Measurements from ENCODE around the gene ERCC6. TPM values are rescaled to one million over a fixed set of nuclear protein-coding genes. Genes with fewer than 3 reads are reported as not detected.

The ERCC6 gene
- total RNA-seq, 1 donor from 2014 or later: 46.2 TPM

GRCh38 chr10:49577182-49577925, 38.4 kb upstream of the ERCC6 start:
- ChIA-PET POLR2A (no interaction called here), CTCF (interaction anchor here (1.3 kb wide), 1 partner anchor 16 kb away, joined by 4 read pairs; no protein-coding TSS in a partner anchor)
- no peaks in the 10 kb centered on the region for H3K9me3 Mint-ChIP-seq
- no peaks in the 10 kb centered on the region for H3K4me1 Mint-ChIP-seq
- no peak for TF ChIP-seq CTCF (IDR thresholded peaks at IDR 0.05)
- no peak overlapping the region for H3K27ac Mint-ChIP-seq
- ATAC-seq (ENCODE audit: low read depth): no peak
- H3K27me3 Mint-ChIP-seq: peaks cover 14% of the 10 kb centered on the region
- DNase-seq: no peak
- no peak overlapping the region for H3K4me3 Mint-ChIP-seq
- intact Hi-C loops (cut with micrococcal nuclease): no loop called here
- no peaks in the 10 kb centered on the region for H3K36me3 Mint-ChIP-seq (ENCODE audit: low read depth)

GRCh38 chr10:49575489-49576072, 36.7 kb upstream of the ERCC6 start:
- intact Hi-C loops (cut with micrococcal nuclease): no loop called here
- ATAC-seq (ENCODE audit: low read depth) (no peak), DNase-seq (no peak)
- H3K27ac Mint-ChIP-seq: no peak overlapping the region
- no peak for TF ChIP-seq CTCF (IDR thresholded peaks at IDR 0.05)
- H3K36me3 Mint-ChIP-seq (ENCODE audit: low read depth): no peaks in the 10 kb centered on the region
- H3K9me3 Mint-ChIP-seq: no peaks in the 10 kb centered on the region
- H3K27me3 Mint-ChIP-seq: peaks cover 16% of the 10 kb centered on the region
- POLR2A ChIA-PET: no interaction called here
- H3K4me1 Mint-ChIP-seq: no peaks in the 10 kb centered on the region
- no peak overlapping the region for H3K4me3 Mint-ChIP-seq
- CTCF ChIA-PET: interaction anchor here (1.5 kb wide), 1 partner anchor 18 kb away, joined by 7 read pairs; no protein-coding TSS in a partner anchor

- intact Hi-C loops (cut with micrococcal nuclease): no loop called here
- no peak for TF ChIP-seq CTCF (IDR thresholded peaks at IDR 0.05)
- ChIA-PET CTCF (no interaction called here), POLR2A (no interaction called here)
- no peak for DNase-seq
- H3K4me3 Mint-ChIP-seq: no peak overlapping the region
- H3K27ac Mint-ChIP-seq: no peak overlapping the region
- ATAC-seq (ENCODE audit: low read depth): no peak
- H3K36me3 Mint-ChIP-seq (ENCODE audit: low read depth): no peaks in the 10 kb centered on the region
- H3K27me3 Mint-ChIP-seq: peaks cover 19% of the 10 kb centered on the region
- peaks cover 5% of the 10 kb centered on the region for H3K9me3 Mint-ChIP-seq
- H3K4me1 Mint-ChIP-seq: peaks cover 15% of the 10 kb centered on the region
These were observed 33.7 kb upstream of the ERCC6 start for GRCh38 chr10:49572594-49573114.

- Mint-ChIP-seq H3K27ac (no peak overlapping the region), H3K4me3 (no peak overlapping the region), H3K4me1 (peaks cover 21% of the 10 kb centered on the region), H3K36me3 (ENCODE audit: low read depth) (no peaks in the 10 kb centered on the region), H3K9me3 (peaks cover 11% of the 10 kb centered on the region), H3K27me3 (peaks cover 19% of the 10 kb centered on the region)
- CTCF ChIA-PET: no interaction called here
- ATAC-seq (ENCODE audit: low read depth) (no peak), DNase-seq (no peak)
- POLR2A ChIA-PET: no interaction called here
- intact Hi-C loops (cut with micrococcal nuclease): no loop called here
- TF ChIP-seq CTCF (IDR thresholded peaks at IDR 0.05): no peak
These were observed 32.5 kb upstream of the ERCC6 start for GRCh38 chr10:49571388-49571787.

- POLR2A ChIA-PET: interaction anchor here (2.8 kb wide), 1 partner anchor 30 kb away, joined by 15 read pairs; the partner anchor contains the start of gene ERCC6
- no peak overlapping the region for H3K4me3 Mint-ChIP-seq
These were observed 30.2 kb upstream of the ERCC6 start for GRCh38 chr10:49569031-49569631.

More at GRCh38 chr10:49569031-49569631, 30.2 kb upstream of the ERCC6 start:
- Mint-ChIP-seq H3K4me1 (peaks cover 21% of the 10 kb centered on the region), H3K36me3 (ENCODE audit: low read depth) (no peaks in the 10 kb centered on the region), H3K27me3 (peaks cover 14% of the 10 kb centered on the region), H3K27ac (no peak overlapping the region), H3K9me3 (peaks cover 11% of the 10 kb centered on the region)
- DNase-seq: no peak
- ATAC-seq (ENCODE audit: low read depth): no peak
- TF ChIP-seq CTCF (IDR thresholded peaks at IDR 0.05): no peak
- intact Hi-C loops (cut with micrococcal nuclease): no loop called here
- CTCF ChIA-PET: interaction anchor here (1.3 to 1.4 kb wide), 2 partner anchors 24 to 34 kb away, joined by 3 read pairs; no protein-coding TSS in a partner anchor
